Left renal pelvis (tissue), 4 donors: ENCODE results near the gene DISP2. TPM values are rescaled to one million over a fixed set of nuclear protein-coding genes. Genes with fewer than 3 reads are reported as not detected.

Experiments
- DNase-seq, 4 donors: peaks; one replicate each; pipeline ENCODE4 v3.0.0-alpha.2; 2013; ENCODE audit warnings: low read depth in 4 of 4, low spot score in 3 of 4
- polyA plus RNA-seq, 4 donors: library from polyadenylated mRNA; unstranded; fragments of 120-200 nt; gene quantifications; one replicate each; pipeline ENCODE4 v1.2.1, GENCODE V29; 2013; ENCODE audit not compliant: insufficient read length in 4 of 4

Gene DISP2
- polyA plus RNA-seq, 4 donors = 0.11 to 4.6 (median 0.48) TPM

GRCh38 chr15:40327457-40327856 lies 30.6 kb upstream of the DISP2 start:
- DNase-seq = no peak

GRCh38 chr15:40328176-40328575 lies 29.8 kb upstream of the DISP2 start:
- DNase-seq = no peak

- no peak for DNase-seq
Measured at GRCh38 chr15:40328751-40329150, 29.3 kb upstream of the DISP2 start.

- DNase-seq = no peak
Measured at GRCh38 chr15:40329804-40330203, 28.2 kb upstream of the DISP2 start.

- no peak for DNase-seq
Measured at GRCh38 chr15:40330368-40330836, 27.6 kb upstream of the DISP2 start.

- no peak for DNase-seq
Measured at GRCh38 chr15:40331026-40331425, 27.0 kb upstream of the DISP2 start.

GRCh38 chr15:40331637-40332036 lies 26.4 kb upstream of the DISP2 start:
- no peak for DNase-seq

- no peak for DNase-seq
Measured at GRCh38 chr15:40332113-40332781, 25.8 kb upstream of the DISP2 start.

- no peak for DNase-seq
Measured at GRCh38 chr15:40333922-40334492, 24.0 kb upstream of the DISP2 start.

- no peak for DNase-seq
Measured at GRCh38 chr15:40334541-40334940, 23.5 kb upstream of the DISP2 start.

- DNase-seq = no peak
Measured at GRCh38 chr15:40334941-40335795, 22.9 kb upstream of the DISP2 start.

GRCh38 chr15:40335938-40336743 lies 21.9 kb upstream of the DISP2 start:
- DNase-seq = no peak

GRCh38 chr15:40336744-40337122 lies 21.3 kb upstream of the DISP2 start:
- DNase-seq = no peak

GRCh38 chr15:40337597-40337996 lies 20.4 kb upstream of the DISP2 start:
- no peak for DNase-seq

- no peak for DNase-seq
Measured at GRCh38 chr15:40338041-40338657, 19.9 kb upstream of the DISP2 start.

- DNase-seq = no peak
Measured at GRCh38 chr15:40338921-40339620, 18.9 kb upstream of the DISP2 start.

GRCh38 chr15:40339621-40339945 lies 18.4 kb upstream of the DISP2 start:
- DNase-seq = no peak

GRCh38 chr15:40340038-40340739 lies 17.8 kb upstream of the DISP2 start:
- no peak for DNase-seq

- no peak for DNase-seq
Measured at GRCh38 chr15:40340740-40341400, 17.1 kb upstream of the DISP2 start, which contains the start of gene CCDC9B. TSS of gene CCDC9B (minus strand) at chr15:40340939. CDS start at chr15:40340819, 120 bp downstream.
